A673 (cell line): Measurements from ENCODE around the gene PCDHA7. TPM values are rescaled to one million over a fixed set of nuclear protein-coding genes. Genes with fewer than 3 reads are reported as not detected.
"Not testable (repeated sequence)": the region's sequence is repeated elsewhere in the genome, so short reads cannot be mapped to it uniquely, and the experiment has no call there.

Experiments
- BruUV-seq: library from RNA; stranded (reverse); fragments of 400-500 nt; replicated peaks from 2 replicates; lab custom pipeline; 2021; lab: Mats Ljungman, UMichigan
- CTCF ChIA-PET: fragments of 300-600 bp; sonication (Branson Sonifier 250); formaldehyde crosslinking; loops from one replicate; lab custom pipeline; 2022; ENCODE audit warnings: antibody characterized with exemption; lab: Charles Lee
- POLR2A ChIA-PET: fragments of 300-600 bp; sonication (Branson Sonifier 250); formaldehyde crosslinking; loops from one replicate; lab custom pipeline; 2022; ENCODE audit warnings: antibody characterized with exemption; ENCODE audit not compliant: low non-redundant PET; lab: Charles Lee
- DNase-seq: peaks from one replicate; pipeline ENCODE4 v3.0.0-alpha.2; 2015; ENCODE audit warnings: low spot score
- H3K27ac ChIP-seq: fragments of 200-600 bp; sonication (generic); 2 replicates; pipeline ENCODE4 v1.5.1; 2016; ENCODE audit warnings: mixed run types, low read depth, mild to moderate bottlenecking, mixed read lengths, antibody characterized with exemption, low read length; ENCODE audit not compliant: poor library complexity, severe bottlenecking
- H3K27me3 ChIP-seq: fragments of 200-600 bp; sonication (generic); replicated peaks from 2 replicates; pipeline ENCODE4 v1.6.1; 2017; ENCODE audit warnings: mixed run types, low read depth, mild to moderate bottlenecking, mixed read lengths, antibody characterized with exemption, low read length; ENCODE audit not compliant: insufficient read depth, poor library complexity
- H3K36me3 ChIP-seq: fragments of 200-600 bp; sonication (generic); 2 replicates; pipeline ENCODE4 v1.6.1; 2016; ENCODE audit warnings: mixed run types, mild to moderate bottlenecking, mixed read lengths, antibody characterized with exemption, low read length; ENCODE audit not compliant: insufficient read depth, poor library complexity, severe bottlenecking
- H3K4me1 ChIP-seq: fragments of 200-600 bp; sonication (generic); 2 replicates; pipeline ENCODE4 v1.6.1; 2017; ENCODE audit warnings: mixed run types, mild to moderate bottlenecking, mixed read lengths, antibody characterized with exemption, low read length; ENCODE audit not compliant: insufficient read depth, poor library complexity, severe bottlenecking
- H3K4me3 ChIP-seq: fragments of 200-600 bp; sonication (generic); 2 replicates; pipeline ENCODE4 v1.5.1; 2016; ENCODE audit warnings: low read depth, mixed run types, mild to moderate bottlenecking, mixed read lengths, low read length; ENCODE audit not compliant: poor library complexity, severe bottlenecking
- H3K9me3 ChIP-seq: fragments of 200-600 bp; sonication (generic); 2 replicates; pipeline ENCODE4 v1.6.1; 2016; ENCODE audit warnings: mixed run types, low read depth, mild to moderate bottlenecking, mixed read lengths, antibody characterized with exemption, low read length; ENCODE audit not compliant: poor library complexity, severe bottlenecking
- EZH2 ChIP-seq: fragments of 200-600 bp; sonication (generic); IDR thresholded peaks from 2 replicates; pipeline ENCODE4 v1.6.1; 2017; ENCODE audit warnings: borderline replicate concordance, low read depth, mild to moderate bottlenecking, mixed read lengths, antibody characterized with exemption, low read length; ENCODE audit not compliant: poor library complexity, severe bottlenecking
- intact Hi-C: fragments of 100-400 bp; cut with micrococcal nuclease; formaldehyde crosslinking; loops from one replicate; pipeline ENCODE4 v1.10.0; 2022; ENCODE audit not compliant: unreplicated experiment
- total RNA-seq: library from RNA; stranded (reverse); gene quantifications from 2 replicates; pipeline ENCODE4 v1.2.3, GENCODE V29; 2021
- TF ChIP-seq, protein P1 (sequence below): fragments of 300-800, 200-600 bp; sonication (generic); conservative IDR thresholded peaks from 2 replicates; pipeline ENCODE4 v1.5.1; 2017; ENCODE audit warnings: low read depth, mild to moderate bottlenecking, antibody characterized with exemption, low read length, moderate library complexity, mixed read lengths

PCDHA7 gene
- total RNA-seq, 1 experiment from 2014 or later: 2.6 TPM

DNA sequence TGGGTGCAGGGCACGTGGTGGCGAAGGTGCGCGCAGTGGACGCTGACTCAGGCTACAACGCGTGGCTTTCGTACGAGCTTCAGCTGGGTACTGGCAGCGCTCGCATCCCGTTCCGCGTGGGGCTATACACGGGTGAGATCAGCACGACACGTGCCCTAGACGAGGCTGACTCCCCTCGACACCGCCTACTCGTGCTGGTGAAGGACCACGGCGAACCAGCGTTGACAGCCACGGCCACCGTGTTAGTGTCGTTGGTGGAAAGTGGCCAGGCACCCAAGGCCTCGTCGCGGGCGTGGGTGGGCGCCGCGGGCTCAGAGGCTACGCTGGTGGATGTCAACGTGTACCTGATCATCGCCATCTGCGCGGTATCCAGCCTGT, 37.4 kb upstream of the PCDHA7 start:
- DNase-seq: no peak
- H3K9me3 ChIP-seq: peaks cover 19% of the 10 kb centered on the region
- no peak overlapping the region for H3K4me3 ChIP-seq
- intact Hi-C loops: no loop called here
- no peaks in the 10 kb centered on the region for H3K36me3 ChIP-seq
- BruUV-seq: no TSS peak
- CTCF ChIA-PET: no interaction called here
- no peaks in the 10 kb centered on the region for H3K27me3 ChIP-seq
- no peak overlapping the region for H3K27ac ChIP-seq
- POLR2A ChIA-PET: no interaction called here
- no peaks in the 10 kb centered on the region for H3K4me1 ChIP-seq
- TF ChIP-seq, protein P1, sequence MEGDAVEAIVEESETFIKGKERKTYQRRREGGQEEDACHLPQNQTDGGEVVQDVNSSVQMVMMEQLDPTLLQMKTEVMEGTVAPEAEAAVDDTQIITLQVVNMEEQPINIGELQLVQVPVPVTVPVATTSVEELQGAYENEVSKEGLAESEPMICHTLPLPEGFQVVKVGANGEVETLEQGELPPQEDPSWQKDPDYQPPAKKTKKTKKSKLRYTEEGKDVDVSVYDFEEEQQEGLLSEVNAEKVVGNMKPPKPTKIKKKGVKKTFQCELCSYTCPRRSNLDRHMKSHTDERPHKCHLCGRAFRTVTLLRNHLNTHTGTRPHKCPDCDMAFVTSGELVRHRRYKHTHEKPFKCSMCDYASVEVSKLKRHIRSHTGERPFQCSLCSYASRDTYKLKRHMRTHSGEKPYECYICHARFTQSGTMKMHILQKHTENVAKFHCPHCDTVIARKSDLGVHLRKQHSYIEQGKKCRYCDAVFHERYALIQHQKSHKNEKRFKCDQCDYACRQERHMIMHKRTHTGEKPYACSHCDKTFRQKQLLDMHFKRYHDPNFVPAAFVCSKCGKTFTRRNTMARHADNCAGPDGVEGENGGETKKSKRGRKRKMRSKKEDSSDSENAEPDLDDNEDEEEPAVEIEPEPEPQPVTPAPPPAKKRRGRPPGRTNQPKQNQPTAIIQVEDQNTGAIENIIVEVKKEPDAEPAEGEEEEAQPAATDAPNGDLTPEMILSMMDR: no peak
- TF ChIP-seq EZH2: no peak

- CTCF ChIA-PET: no interaction called here
- POLR2A ChIA-PET: no interaction called here
- BruUV-seq: TSS peak; percentile 79
These were observed 33.1 kb upstream of the PCDHA7 start, which contains the start of gene PCDHA3 for GRCh38 chr5:140800816-140801493. Gene PCDHA3, plus strand, starts transcription at chr5:140801057.

GRCh38 chr5:140801494-140801841, 32.6 kb upstream of the PCDHA7 start:
- ChIA-PET CTCF (no interaction called here), POLR2A (no interaction called here)
- H3K36me3 ChIP-seq: no peaks in the 10 kb centered on the region
- peak overlapping the region; percentile 51 for H3K4me3 ChIP-seq
- intact Hi-C loops: no loop called here
- no peaks in the 10 kb centered on the region for H3K27me3 ChIP-seq
- DNase-seq: peak; percentile 57
- TF ChIP-seq, protein P1: peak; percentile 65
- no peak for TF ChIP-seq EZH2
- H3K27ac ChIP-seq: peak overlapping the region; percentile 25
- no TSS peak for BruUV-seq
- H3K4me1 ChIP-seq: no peaks in the 10 kb centered on the region
- H3K9me3 ChIP-seq: peaks cover 17% of the 10 kb centered on the region

More at GRCh38 chr5:140800816-140801493, 33.1 kb upstream of the PCDHA7 start, which contains the start of gene PCDHA3:
- TF ChIP-seq, protein P1: peak; percentile 58
- no peak for TF ChIP-seq EZH2
- H3K4me3 ChIP-seq: peak within 1 kb of the TSS; percentile 51
- peaks cover 15% of the 10 kb centered on the region for H3K9me3 ChIP-seq
- H3K4me1 ChIP-seq: no peaks in the 10 kb centered on the region
- intact Hi-C loops: no loop called here
- no peaks in the 10 kb centered on the region for H3K27me3 ChIP-seq
- peak; percentile 68 for DNase-seq
- peak within 1 kb of the TSS; percentile 25 for H3K27ac ChIP-seq
- H3K36me3 ChIP-seq: no peaks in the 10 kb centered on the region

DNA sequence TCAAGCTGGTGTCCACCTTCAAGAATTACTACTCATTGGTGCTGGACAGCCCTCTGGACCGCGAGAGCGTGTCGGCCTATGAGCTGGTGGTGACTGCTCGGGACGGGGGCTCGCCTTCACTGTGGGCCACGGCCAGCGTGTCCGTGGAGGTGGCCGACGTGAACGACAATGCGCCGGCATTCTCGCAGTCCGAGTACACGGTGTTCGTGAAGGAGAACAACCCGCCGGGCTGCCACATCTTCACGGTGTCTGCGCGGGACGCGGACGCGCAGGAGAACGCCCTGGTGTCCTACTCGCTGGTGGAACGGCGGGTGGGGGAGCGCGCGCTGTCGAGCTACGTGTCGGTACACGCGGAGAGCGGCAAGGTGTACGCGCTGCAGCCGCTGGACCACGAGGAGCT, 31.7 kb upstream of the PCDHA7 start:
- H3K27ac ChIP-seq, intact Hi-C loops, H3K4me3 ChIP-seq, H3K4me1 ChIP-seq, POLR2A ChIA-PET, DNase-seq, CTCF ChIA-PET, BruUV-seq, H3K27me3 ChIP-seq, H3K36me3 ChIP-seq: not testable (repeated sequence)
- H3K9me3 ChIP-seq: peaks cover 17% of the 10 kb centered on the region
